Lung (tissue), 12 donors: ENCODE measurements around the gene DLX1. TPM values are rescaled to one million over a fixed set of nuclear protein-coding genes. Genes with fewer than 3 reads are reported as not detected.
"Not testable (repeated sequence)": the region's sequence is repeated elsewhere in the genome, so short reads cannot be mapped to it uniquely, and the experiment has no call there.

Experiments
- ATAC-seq: fragments of 200-7000 bp; cut with Tn5 transposase; one replicate; pipeline ENCODE4 v1.9.1; 2020; ENCODE audit warnings: moderate number of reproducible peaks; ENCODE audit not compliant: insufficient read depth, low FRiP score
- DNase-seq, 3 donors: peaks; one replicate each; pipeline ENCODE4 v3.0.0-alpha.2; 2013 to 2017
- H3K27ac ChIP-seq, 2 donors: one replicate each; pipeline ENCODE4 v1.5.1; 2013; ENCODE audit warnings: mild to moderate bottlenecking in 2 of 2, moderate library complexity in 2 of 2, control low read depth in 1 of 2, inconsistent platforms in 1 of 2, low read depth in 1 of 2, low read length in 1 of 2
- H3K27me3 ChIP-seq, 3 donors: one replicate each; pipeline ENCODE4 v1.5.1; 2013; ENCODE audit warnings: low read length in 2 of 3; ENCODE audit not compliant: control insufficient read depth in 3 of 3, insufficient read depth in 3 of 3
- H3K36me3 ChIP-seq, 4 donors: one replicate each; pipeline ENCODE4 v1.5.1; 2013; ENCODE audit warnings: low read length in 4 of 4, mild to moderate bottlenecking in 1 of 4, moderate library complexity in 1 of 4; ENCODE audit not compliant: control insufficient read depth in 4 of 4, insufficient read depth in 4 of 4
- H3K4me1 ChIP-seq, 5 donors: one replicate each; pipeline ENCODE4 v1.5.1; 2013; ENCODE audit warnings: low read length in 5 of 5, mild to moderate bottlenecking in 2 of 5, moderate library complexity in 1 of 5; ENCODE audit not compliant: control insufficient read depth in 5 of 5, insufficient read depth in 5 of 5
- H3K4me3 ChIP-seq: one replicate; pipeline ENCODE4 v1.5.1; 2013; ENCODE audit warnings: mild to moderate bottlenecking, control low read depth, moderate library complexity
- H3K9ac ChIP-seq, 2 donors: one replicate each; pipeline ENCODE4 v1.5.1; 2013; ENCODE audit warnings: low read length in 2 of 2, control low read depth in 1 of 2; ENCODE audit not compliant: insufficient read depth in 1 of 2
- H3K9me3 ChIP-seq, 4 donors: one replicate each; pipeline ENCODE4 v1.5.1; 2013; ENCODE audit warnings: low read length in 3 of 4, mild to moderate bottlenecking in 1 of 4, moderate library complexity in 1 of 4; ENCODE audit not compliant: control insufficient read depth in 4 of 4, insufficient read depth in 3 of 4
- WGBS, 2 donors: extraction: QIAGEN DNeasy Blood & Tissue Kit; methylation state at CpG; one replicate each; pipeline ENCODE4 v1.1.7; 2013; 5-methylcytosine and 5-hydroxymethylcytosine counted together
- polyA plus RNA-seq, 2 donors: library from polyadenylated mRNA; stranded (reverse); fragments of 200-250 nt; gene quantifications; one replicate each; pipeline ENCODE4 v1.2.1, GENCODE V29; 2013
- total RNA-seq, 2 donors: library from RNA; depleted of rRNA in 1 of 2; stranded (reverse); fragments of >200 nt in 1 of 2; gene quantifications; one replicate each; pipeline ENCODE4 v1.2.1, GENCODE V29; 2014 to 2021
- TF ChIP-seq, protein P1 (sequence below): IDR thresholded peaks from 2 replicates; pipeline ENCODE4 v1.5.1; 2012; ENCODE audit warnings: mild to moderate bottlenecking; ENCODE audit errors: control extremely low read depth, extremely low read depth
- donor health status: control.
- donor health status: control.
- donor health status: Bipolar disorder and iron deficiency.
- donor health status: healthy.
- donor health status: DM: yes; HTN: yes; CAD: no.

The DLX1 gene
- total and polyA plus RNA-seq, 4 donors: 0.05 TPM; not detected in 3

DNA sequence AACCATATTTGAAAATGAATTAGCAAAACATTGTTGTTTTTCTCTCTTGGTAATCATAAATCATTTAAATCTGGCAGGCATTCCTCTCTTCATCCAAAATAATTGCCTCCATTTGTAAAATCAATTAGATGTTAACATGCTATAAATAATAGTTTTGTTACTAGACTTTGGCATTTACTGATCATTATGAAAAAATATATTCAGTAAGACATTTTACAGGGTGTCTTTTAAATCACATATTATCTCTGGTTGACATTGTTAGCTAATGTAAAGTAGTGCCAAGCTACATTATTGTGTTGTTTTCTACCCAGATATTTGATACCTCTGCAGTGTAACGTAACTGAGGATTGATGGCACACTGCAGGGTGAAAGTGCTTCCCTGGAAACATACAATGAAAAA, 31.8 kb upstream of the DLX1 start:
- TF ChIP-seq, protein P1, sequence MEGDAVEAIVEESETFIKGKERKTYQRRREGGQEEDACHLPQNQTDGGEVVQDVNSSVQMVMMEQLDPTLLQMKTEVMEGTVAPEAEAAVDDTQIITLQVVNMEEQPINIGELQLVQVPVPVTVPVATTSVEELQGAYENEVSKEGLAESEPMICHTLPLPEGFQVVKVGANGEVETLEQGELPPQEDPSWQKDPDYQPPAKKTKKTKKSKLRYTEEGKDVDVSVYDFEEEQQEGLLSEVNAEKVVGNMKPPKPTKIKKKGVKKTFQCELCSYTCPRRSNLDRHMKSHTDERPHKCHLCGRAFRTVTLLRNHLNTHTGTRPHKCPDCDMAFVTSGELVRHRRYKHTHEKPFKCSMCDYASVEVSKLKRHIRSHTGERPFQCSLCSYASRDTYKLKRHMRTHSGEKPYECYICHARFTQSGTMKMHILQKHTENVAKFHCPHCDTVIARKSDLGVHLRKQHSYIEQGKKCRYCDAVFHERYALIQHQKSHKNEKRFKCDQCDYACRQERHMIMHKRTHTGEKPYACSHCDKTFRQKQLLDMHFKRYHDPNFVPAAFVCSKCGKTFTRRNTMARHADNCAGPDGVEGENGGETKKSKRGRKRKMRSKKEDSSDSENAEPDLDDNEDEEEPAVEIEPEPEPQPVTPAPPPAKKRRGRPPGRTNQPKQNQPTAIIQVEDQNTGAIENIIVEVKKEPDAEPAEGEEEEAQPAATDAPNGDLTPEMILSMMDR: no peak
- DNase-seq (no peak), ATAC-seq (no peak)
- H3K4me3 ChIP-seq: no peak overlapping the region
- WGBS, 2 donors: 91 to 95% methylated on average over 1 of the region's 1 CpG
- H3K36me3 ChIP-seq: no peaks in the 10 kb centered on the region
- H3K27ac ChIP-seq: no peak overlapping the region
- H3K9me3 ChIP-seq: no peaks in the 10 kb centered on the region
- H3K9ac ChIP-seq: no peak overlapping the region
- no peaks in the 10 kb centered on the region for H3K27me3 ChIP-seq
- H3K4me1 ChIP-seq: peaks cover 0 to 16% (median 8%) of the 10 kb centered on the region in 5 donors

- no peak for DNase-seq
- H3K27ac ChIP-seq: no peak overlapping the region
- H3K4me3 ChIP-seq: no peak overlapping the region
- ATAC-seq: no peak
- WGBS, 2 donors: 95 to 98% methylated on average over 2 of the region's 2 CpGs
- no peaks in the 10 kb centered on the region for H3K36me3 ChIP-seq
- TF ChIP-seq, protein P1: no peak
- no peaks in the 10 kb centered on the region for H3K27me3 ChIP-seq
- peaks cover 0 to 13% (median 8%) of the 10 kb centered on the region in 5 donors for H3K4me1 ChIP-seq
- no peaks in the 10 kb centered on the region for H3K9me3 ChIP-seq
- H3K9ac ChIP-seq: no peak overlapping the region
Observed at GRCh38 chr2:172056293-172056692, 29.0 kb upstream of the DLX1 start.

- Histone ChIP-seq H3K36me3 (no peaks in the 10 kb centered on the region), H3K4me3 (no peak overlapping the region), H3K9ac (no peak overlapping the region), H3K27ac (no peak overlapping the region), H3K4me1 (no peaks in the 10 kb centered on the region), H3K27me3 (no peaks in the 10 kb centered on the region), H3K9me3 (no peaks in the 10 kb centered on the region)
- ATAC-seq (no peak), DNase-seq (no peak)
- WGBS, 2 donors: 97 to 99% methylated on average over 5 of the region's 5 CpGs
- TF ChIP-seq, protein P1: no peak
Observed at GRCh38 chr2:172058660-172059059, 26.6 kb upstream of the DLX1 start.

DNA sequence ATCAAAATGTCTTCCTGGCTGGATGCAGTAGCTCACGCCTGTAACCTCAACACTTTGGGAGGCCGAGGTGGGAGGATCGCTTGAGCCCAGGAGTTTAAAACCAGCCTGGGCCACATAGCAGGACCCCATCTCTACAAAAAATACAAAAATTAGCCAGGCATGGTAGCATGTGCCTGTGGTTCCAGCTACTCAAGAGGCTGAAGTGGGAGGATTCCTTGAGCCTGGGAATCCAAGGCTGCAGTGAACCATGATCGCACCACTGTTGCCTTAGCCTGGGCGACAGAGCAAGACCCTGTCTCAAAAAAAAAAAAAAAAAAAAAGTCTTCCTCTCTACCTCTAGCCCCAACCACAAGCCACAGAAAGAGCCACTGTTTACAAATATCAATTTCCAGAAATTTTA, 25.2 kb upstream of the DLX1 start:
- not testable (repeated sequence) for H3K9me3 ChIP-seq, H3K4me1 ChIP-seq, ATAC-seq, DNase-seq, H3K4me3 ChIP-seq, H3K9ac ChIP-seq, H3K27me3 ChIP-seq, H3K36me3 ChIP-seq, H3K27ac ChIP-seq
- 98% methylated on average over 5 of the region's 5 CpGs for WGBS, 2 donors
